HFFc6 (cell line): ENCODE measurements around the gene CFAP299. TPM values are rescaled to one million over a fixed set of nuclear protein-coding genes. Genes with fewer than 3 reads are reported as not detected.

ENCODE experiments used
- DNase-seq: peaks from one replicate; pipeline ENCODE4 v3.0.0-alpha.2; 2018
- H3K27ac Mint-ChIP-seq: 2 replicates; pipeline ENCODE4 v1.8.0; 2020; ENCODE audit warnings: mild to moderate bottlenecking, mixed read lengths
- H3K27me3 Mint-ChIP-seq: 2 replicates; pipeline ENCODE4 v1.8.0; 2021; ENCODE audit warnings: mild to moderate bottlenecking, moderate library complexity, mixed read lengths; ENCODE audit not compliant: insufficient read depth
- H3K36me3 Mint-ChIP-seq: 2 replicates; pipeline ENCODE4 v1.8.0; 2021; ENCODE audit warnings: low read depth, mixed read lengths
- H3K4me1 Mint-ChIP-seq: 2 replicates; pipeline ENCODE4 v1.8.0; 2020; ENCODE audit warnings: low read depth, mixed read lengths
- H3K4me3 Mint-ChIP-seq: 2 replicates; pipeline ENCODE4 v1.8.0; 2020; ENCODE audit warnings: mild to moderate bottlenecking, moderate library complexity, mixed read lengths
- H3K9me3 Mint-ChIP-seq: 2 replicates; pipeline ENCODE4 v1.8.0; 2020; ENCODE audit warnings: mild to moderate bottlenecking, mixed read lengths
- total RNA-seq, 6 experiments: library from RNA; stranded (reverse); fragmentation: NEBNext Ultra II Directional; extraction: Animal tissue kit (Norgen Biotek cat#: 25700); gene quantifications; 2 replicates in 1 of 6; 3 replicates in 5 of 6; pipeline ENCODE4 v1.2.3, GENCODE V29; 2021
- TF ChIP-seq, protein P1 (sequence below): fragments of 200-600 bp; sonication (generic); IDR thresholded peaks from 2 replicates; pipeline ENCODE4 v1.5.0; 2021; ENCODE audit warnings: antibody characterized with exemption, mild to moderate bottlenecking

The CFAP299 gene
- total RNA-seq, 6 experiments from 2014 or later = 4.8 to 9.0 (median 8.7) TPM

DNA sequence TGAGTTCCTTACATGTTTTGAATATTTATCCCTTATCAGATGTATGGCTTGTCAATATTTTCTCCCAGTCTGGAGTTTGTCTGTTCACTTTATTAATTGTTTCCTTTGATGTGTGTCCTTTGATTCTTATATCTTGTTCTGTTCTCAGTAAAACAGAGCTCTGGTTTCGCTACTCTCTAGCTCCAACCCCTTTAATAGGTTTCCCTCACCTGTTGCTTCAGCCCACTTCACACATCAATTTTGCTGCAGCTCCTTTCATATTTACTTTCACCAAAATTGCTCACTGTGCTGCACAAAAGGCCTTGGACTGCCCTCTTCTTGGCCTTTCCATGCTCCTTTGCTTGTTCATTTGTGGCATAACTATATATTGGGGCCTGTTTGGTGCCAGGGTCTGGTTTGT is 85.1 kb downstream of the CFAP299 start:
- H3K27me3 Mint-ChIP-seq = no peaks in the 10 kb centered on the region; the same call in 1 of the 2 replicates
- no peak for DNase-seq
- peaks cover 38% of the 10 kb centered on the region for H3K4me1 Mint-ChIP-seq
- no peak overlapping the region for H3K4me3 Mint-ChIP-seq
- peaks cover 13% of the 10 kb centered on the region for H3K36me3 Mint-ChIP-seq
- H3K27ac Mint-ChIP-seq = no peak overlapping the region
- no peaks in the 10 kb centered on the region for H3K9me3 Mint-ChIP-seq
- TF ChIP-seq, protein P1, sequence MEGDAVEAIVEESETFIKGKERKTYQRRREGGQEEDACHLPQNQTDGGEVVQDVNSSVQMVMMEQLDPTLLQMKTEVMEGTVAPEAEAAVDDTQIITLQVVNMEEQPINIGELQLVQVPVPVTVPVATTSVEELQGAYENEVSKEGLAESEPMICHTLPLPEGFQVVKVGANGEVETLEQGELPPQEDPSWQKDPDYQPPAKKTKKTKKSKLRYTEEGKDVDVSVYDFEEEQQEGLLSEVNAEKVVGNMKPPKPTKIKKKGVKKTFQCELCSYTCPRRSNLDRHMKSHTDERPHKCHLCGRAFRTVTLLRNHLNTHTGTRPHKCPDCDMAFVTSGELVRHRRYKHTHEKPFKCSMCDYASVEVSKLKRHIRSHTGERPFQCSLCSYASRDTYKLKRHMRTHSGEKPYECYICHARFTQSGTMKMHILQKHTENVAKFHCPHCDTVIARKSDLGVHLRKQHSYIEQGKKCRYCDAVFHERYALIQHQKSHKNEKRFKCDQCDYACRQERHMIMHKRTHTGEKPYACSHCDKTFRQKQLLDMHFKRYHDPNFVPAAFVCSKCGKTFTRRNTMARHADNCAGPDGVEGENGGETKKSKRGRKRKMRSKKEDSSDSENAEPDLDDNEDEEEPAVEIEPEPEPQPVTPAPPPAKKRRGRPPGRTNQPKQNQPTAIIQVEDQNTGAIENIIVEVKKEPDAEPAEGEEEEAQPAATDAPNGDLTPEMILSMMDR = no peak

DNA sequence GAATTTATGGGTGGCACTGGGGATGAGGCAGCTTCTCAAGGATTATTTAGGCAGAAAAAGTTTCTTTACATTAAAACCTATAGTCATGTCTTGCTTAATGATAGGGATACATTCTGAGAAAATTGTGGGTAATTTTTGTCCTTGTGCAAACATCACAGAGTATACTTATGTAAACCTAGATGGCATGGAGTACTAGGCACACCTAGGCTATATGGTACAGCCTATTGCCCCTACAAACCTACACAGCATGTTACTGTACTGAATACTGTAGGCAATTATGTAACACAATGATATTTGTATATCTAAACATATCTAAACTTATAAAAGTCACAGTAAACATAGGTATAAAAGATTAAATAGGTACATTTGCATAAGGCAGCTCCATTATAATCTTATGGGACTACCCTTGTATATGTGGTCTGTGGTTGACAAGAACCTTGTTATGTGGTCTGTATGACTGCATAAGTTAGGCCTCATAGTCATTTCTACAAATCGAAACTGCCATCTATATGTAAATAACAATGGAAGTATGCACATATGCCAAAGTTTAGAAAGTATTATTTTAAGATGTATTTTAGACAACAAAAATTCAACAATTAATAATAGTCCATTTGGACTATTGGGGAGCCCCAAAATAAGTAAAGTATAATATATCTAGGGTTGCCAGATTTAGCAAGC is 87.3 kb downstream of the CFAP299 start:
- H3K36me3 Mint-ChIP-seq = peaks cover 13% of the 10 kb centered on the region
- H3K9me3 Mint-ChIP-seq = no peaks in the 10 kb centered on the region
- H3K27ac Mint-ChIP-seq = no peak overlapping the region
- no peak for DNase-seq
- H3K4me1 Mint-ChIP-seq = peaks cover 41% of the 10 kb centered on the region
- TF ChIP-seq, protein P1 = no peak
- no peaks in the 10 kb centered on the region; the same call in 1 of the 2 replicates for H3K27me3 Mint-ChIP-seq
- no peak overlapping the region for H3K4me3 Mint-ChIP-seq

DNA sequence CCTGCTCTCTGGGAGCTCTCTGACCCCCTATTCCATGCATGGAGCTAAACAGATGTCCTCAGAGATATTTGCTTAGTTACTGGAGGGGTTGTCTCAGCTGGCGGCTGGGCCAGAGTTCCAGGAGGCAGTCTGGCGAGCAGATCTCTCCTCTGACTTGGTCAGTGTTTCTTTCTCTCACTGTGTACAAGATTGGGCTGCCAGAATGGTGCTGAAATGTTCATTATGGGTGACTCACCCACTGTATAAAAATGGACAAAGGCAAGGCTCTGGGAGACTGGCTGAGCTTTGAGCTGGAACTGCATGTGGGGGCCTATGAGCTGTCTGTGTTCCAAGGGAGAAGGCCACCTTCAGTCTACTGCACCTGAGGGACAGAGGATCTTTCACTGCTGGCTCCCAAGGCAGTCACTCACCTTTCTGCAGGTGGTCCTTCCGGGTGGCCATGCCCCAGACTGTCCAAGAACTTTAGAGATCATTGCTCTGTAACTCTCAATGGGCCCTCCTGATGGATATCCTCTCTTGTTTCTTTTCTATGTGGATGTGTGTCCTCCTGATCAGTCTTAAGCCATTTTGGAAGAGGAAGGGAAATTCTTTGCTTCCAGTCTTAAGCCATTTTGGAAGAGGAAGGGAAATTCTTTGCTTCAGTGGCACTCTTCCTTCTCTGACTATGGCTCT is 88.2 kb downstream of the CFAP299 start:
- no peaks in the 10 kb centered on the region for H3K9me3 Mint-ChIP-seq
- no peak overlapping the region for H3K4me3 Mint-ChIP-seq
- peaks cover 13% of the 10 kb centered on the region for H3K36me3 Mint-ChIP-seq
- TF ChIP-seq, protein P1 = no peak
- no peak overlapping the region for H3K27ac Mint-ChIP-seq
- no peak for DNase-seq
- no peaks in the 10 kb centered on the region; the same call in 1 of the 2 replicates for H3K27me3 Mint-ChIP-seq
- peaks cover 41% of the 10 kb centered on the region for H3K4me1 Mint-ChIP-seq

DNA sequence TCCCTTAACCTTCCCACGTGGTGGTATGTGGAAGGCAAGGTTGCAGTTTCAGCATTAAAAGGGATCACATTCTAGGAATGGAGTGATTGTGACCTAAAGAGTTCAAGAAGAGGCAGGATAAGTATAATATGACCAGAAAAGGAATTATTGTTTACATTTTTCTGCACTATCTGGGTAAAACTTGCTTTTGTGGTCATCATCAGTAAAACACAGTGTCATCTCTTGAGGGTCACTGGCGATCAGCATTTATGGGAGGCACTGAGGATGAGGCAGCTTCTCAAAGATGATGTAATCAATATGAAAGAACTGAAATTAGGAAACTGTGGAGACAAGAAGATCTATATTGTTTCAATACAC is 88.7 kb downstream of the CFAP299 start:
- H3K27me3 Mint-ChIP-seq = no peaks in the 10 kb centered on the region; the same call in 1 of the 2 replicates
- H3K4me3 Mint-ChIP-seq = no peak overlapping the region
- H3K36me3 Mint-ChIP-seq = peaks cover 13% of the 10 kb centered on the region
- TF ChIP-seq, protein P1 = no peak
- no peak overlapping the region for H3K27ac Mint-ChIP-seq
- no peak for DNase-seq
- H3K4me1 Mint-ChIP-seq = peaks cover 41% of the 10 kb centered on the region
- no peaks in the 10 kb centered on the region for H3K9me3 Mint-ChIP-seq

DNA sequence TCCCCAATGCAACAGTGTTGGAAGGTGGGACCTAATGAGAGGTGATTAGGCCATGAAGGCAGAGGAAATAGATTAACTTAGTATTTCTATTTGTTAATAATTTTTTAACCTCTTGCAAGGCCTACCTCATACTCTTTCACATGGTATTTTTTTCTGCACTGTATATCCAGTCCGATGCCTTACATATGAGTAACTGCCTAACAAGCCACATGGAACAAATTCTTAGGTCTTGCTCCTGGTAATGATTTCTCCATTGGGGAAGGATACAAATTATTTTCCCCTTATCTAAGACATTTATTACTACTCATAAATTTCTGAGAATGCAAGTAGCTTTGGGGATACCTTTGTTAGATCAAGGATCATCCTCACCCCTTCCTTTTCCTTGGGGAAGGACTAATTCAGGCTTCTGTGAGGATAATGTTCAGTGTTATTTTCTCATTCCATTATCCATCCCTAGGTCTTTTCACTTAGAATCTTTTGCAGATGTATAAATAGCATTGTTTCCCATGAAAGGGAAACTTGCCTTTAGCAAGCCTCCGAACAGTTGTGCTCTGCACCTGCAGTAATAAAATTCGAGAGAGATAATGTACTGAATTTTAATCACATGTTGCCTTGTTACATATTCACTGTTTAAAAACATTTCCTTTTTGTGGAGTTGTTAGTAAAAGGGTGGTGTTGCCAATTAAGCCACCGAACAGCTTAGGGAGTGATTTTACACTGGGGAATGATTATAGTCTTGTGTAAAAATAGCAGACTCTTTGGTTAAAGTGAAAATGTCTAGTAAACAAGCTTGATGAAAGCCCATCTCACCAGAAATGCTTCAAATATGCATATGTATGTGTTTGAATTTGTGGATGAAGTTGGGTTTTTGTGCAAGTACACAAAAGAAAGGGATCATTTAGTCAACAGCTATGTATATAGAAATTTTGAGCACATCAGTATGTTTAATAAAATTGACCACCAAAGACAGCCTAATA is 89.9 kb downstream of the CFAP299 start:
- H3K4me3 Mint-ChIP-seq = no peak overlapping the region
- no peaks in the 10 kb centered on the region for H3K9me3 Mint-ChIP-seq
- peaks cover 15% of the 10 kb centered on the region for H3K36me3 Mint-ChIP-seq
- TF ChIP-seq, protein P1 = no peak
- H3K27me3 Mint-ChIP-seq = no peaks in the 10 kb centered on the region; the same call in 1 of the 2 replicates
- no peak overlapping the region for H3K27ac Mint-ChIP-seq
- DNase-seq = no peak
- H3K4me1 Mint-ChIP-seq = peaks cover 41% of the 10 kb centered on the region
